K562 (cell line): ENCODE data around the gene ARID3B. TPM values are rescaled to one million over a fixed set of nuclear protein-coding genes. Genes with fewer than 3 reads are reported as not detected.

Experiments
- ATF6 ChIP-seq: sonication (generic); formaldehyde crosslinking; IDR thresholded peaks from 2 replicates; pipeline ENCODE4 v1.4.0; 2020; ENCODE audit warnings: mild to moderate bottlenecking, missing genetic modification reagents
- BCLAF1 ChIP-seq, 2 experiments: fragments of 450-650 bp in 1 of 2; IDR thresholded peaks; 2 replicates each; pipeline ENCODE4 v1.6.1; 2011 to 2017; ENCODE audit warnings: low read depth in 2 of 2, antibody characterized with exemption in 1 of 2, borderline replicate concordance in 1 of 2, low read length in 1 of 2, mild to moderate bottlenecking in 1 of 2, mixed read lengths in 1 of 2; ENCODE audit not compliant: control insufficient read depth in 1 of 2
- CEBPB ChIP-seq: fragments of 450-650 bp; IDR thresholded peaks from 2 replicates; pipeline ENCODE4 v1.6.1; 2016; ENCODE audit warnings: missing genetic modification characterization, missing compliant biosample characterization
- GABPA ChIP-seq: fragments of 200-800 bp; sonication (Bioruptor generic); conservative IDR thresholded peaks from 2 replicates; pipeline ENCODE4 v1.6.1; 2016; ENCODE audit warnings: low read depth, missing genetic modification characterization, missing compliant biosample characterization
- MED1 ChIP-seq: sonication (generic); formaldehyde crosslinking; IDR thresholded peaks from 2 replicates; pipeline ENCODE4 v1.8.1; 2023; ENCODE audit warnings: missing genetic modification reagents, borderline replicate concordance
- NBN ChIP-seq: fragments of 450-650 bp; IDR thresholded peaks from 2 replicates; pipeline ENCODE4 v1.6.1; 2016; ENCODE audit warnings: low read depth, mild to moderate bottlenecking
- NR0B1 ChIP-seq: fragments of 450-650 bp; IDR thresholded peaks from one replicate; pipeline ENCODE4 v1.6.1; 2018; ENCODE audit warnings: mild to moderate bottlenecking, moderate library complexity; ENCODE audit not compliant: partially characterized antibody
- POLR3G ChIP-seq: IDR thresholded peaks from 2 replicates; pipeline ENCODE4 v1.6.1; 2011; ENCODE audit not compliant: insufficient read length, insufficient replicate concordance; ENCODE audit errors: extremely low read depth
- PRMT5 ChIP-seq: sonication (generic); formaldehyde crosslinking; IDR thresholded peaks from 2 replicates; pipeline ENCODE4 v1.5.0; 2020; ENCODE audit warnings: missing genetic modification reagents
- SAFB2 ChIP-seq: fragments of 200-400 bp; formaldehyde crosslinking; IDR thresholded peaks from 2 replicates; pipeline ENCODE4 v1.6.1; 2018; ENCODE audit warnings: borderline replicate concordance, low read length, low read depth, moderate library complexity; ENCODE audit not compliant: severe bottlenecking
- TSHZ1 ChIP-seq: fragments of 250-450 bp; sonication (Bioruptor Pico); IDR thresholded peaks from 2 replicates; pipeline ENCODE4 v1.4.0; 2020; ENCODE audit warnings: mild to moderate bottlenecking, moderate library complexity
- ZNF224 ChIP-seq: sonication (generic); formaldehyde crosslinking; IDR thresholded peaks from 2 replicates; pipeline ENCODE4 v1.8.0; 2022; ENCODE audit warnings: mild to moderate bottlenecking, missing genetic modification reagents
- ZNF24 ChIP-seq: fragments of 450-650 bp; IDR thresholded peaks from 2 replicates; pipeline ENCODE4 v1.6.1; 2016
- ZNF512 ChIP-seq: IDR thresholded peaks from 2 replicates; pipeline ENCODE4 v1.6.1; 2016; ENCODE audit warnings: missing genetic modification characterization, missing compliant biosample characterization
- polyA plus RNA-seq, 8 experiments: library from polyadenylated mRNA; depleted of rRNA in 4 of 8; stranded (reverse) in 5 of 8; unstranded in 3 of 8; fragments of >200 nt; fragmentation: Nextera tagmentation in 2 of 8; fragmentation: Illumina TruSeq in 1 of 8; extraction: Ambion mirVana in 2 of 8; extraction: Trizol in 1 of 8; gene quantifications; 2 replicates each; pipeline versions ENCODE4 v1.2.1 to v1.2.3, GENCODE V29; 2011 to 2014; ENCODE audit warnings: inconsistent platforms in 1 of 8, missing spikeins in 1 of 8
- total RNA-seq, 7 experiments: library from RNA; depleted of rRNA in 6 of 7; stranded (reverse); fragments of >200 nt in 6 of 7; fragmentation: Illumina TruSeq in 2 of 7; extraction: Trizol in 2 of 7; gene quantifications; 2 replicates each; pipeline versions ENCODE4 v1.2.1 to v1.2.3, GENCODE V29; 2011 to 2021; ENCODE audit warnings: low replicate concordance in 1 of 7

Gene ARID3B
- total and polyA plus RNA-seq, 9 of the 15 experiments (the other 6 are each of a cell fraction or from before 2014, with no cell fraction given), result 0.32 to 15.1 (median 7.1) TPM

GRCh38 chr15:74545776-74546656 lies 5.0 kb downstream of the ARID3B start (continued):
- TF ChIP-seq ATF6 (CRISPR knock-in tag), result no peak
- TF ChIP-seq BCLAF1 (IDR thresholded peaks at IDR 0.05; ENCODE audit: borderline replicate concordance in 1 of 2, control insufficient read depth in 1 of 2, low read depth in 2 of 2, low read length in 1 of 2), result peak in 1 of 2 experiments; percentile 89; a peak in 2 of 4 replicates
- TF ChIP-seq CEBPB (tag), result no peak
- peak; percentile 68 for TF ChIP-seq GABPA (tag)
- peak; percentile 82; the same call in 1 of the 2 replicates for TF ChIP-seq ZNF24
- TF ChIP-seq POLR3G, result no peak
- TF ChIP-seq NR0B1, result no peak
- no peak for TF ChIP-seq MED1 (CRISPR knock-in tag)
- TF ChIP-seq ZNF224, result no peak
- no peak for TF ChIP-seq SAFB2
- peak; percentile 99 for TF ChIP-seq NBN
- TF ChIP-seq TSHZ1 (CRISPR knock-in tag), result no peak
- TF ChIP-seq PRMT5 (CRISPR knock-in tag), result no peak
- TF ChIP-seq ZNF512, result no peak
